ENCODE data around the gene LRFN2. TPM values are rescaled to one million over a fixed set of nuclear protein-coding genes. Genes with fewer than 3 reads are reported as not detected.

LRFN2 gene
- polyA plus RNA-seq, 1 donor from 2014 or later = 14.8 TPM

DNA sequence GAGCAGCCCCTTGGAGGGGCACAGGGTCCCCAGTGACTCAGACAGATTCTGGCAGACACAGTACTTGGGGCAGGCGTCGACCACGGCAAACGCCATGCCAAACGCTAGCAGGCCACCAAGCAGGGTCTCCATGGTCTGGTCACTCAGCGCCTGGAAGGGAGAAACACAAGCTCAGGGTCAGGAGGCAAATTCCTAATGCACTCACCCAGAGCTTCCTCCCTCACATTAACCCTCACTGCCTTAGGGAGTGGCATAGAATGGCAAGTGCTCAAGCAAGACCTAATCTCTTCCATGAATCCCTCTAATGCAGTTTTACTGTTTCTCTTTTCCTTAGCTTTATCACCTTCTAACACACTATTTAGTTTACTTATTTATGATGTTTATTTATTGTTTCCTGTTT is 154.2 kb downstream of the LRFN2 start:
- no peak for TF ChIP-seq EZH2 (IDR thresholded peaks at IDR 0.05; ENCODE audit: borderline replicate concordance, insufficient read depth, low read length, poor library complexity, severe bottlenecking)
- Histone ChIP-seq H3K4me3 (ENCODE audit: low read length) (no peak overlapping the region), H4K20me1 (ENCODE audit: insufficient read depth) (no peaks in the 10 kb centered on the region), H3K36me3 (ENCODE audit: insufficient read depth, low read length) (no peaks in the 10 kb centered on the region), H3K9ac (ENCODE audit: low read length) (no peak overlapping the region), H3K4me2 (ENCODE audit: low read length) (no peak overlapping the region), H3K9me3 (ENCODE audit: low read length) (no peaks in the 10 kb centered on the region), H3F3A (ENCODE audit: insufficient read depth, low read length, poor library complexity, severe bottlenecking) (no peaks in the 10 kb centered on the region), H3K27ac (ENCODE audit: low read length) (no peak overlapping the region), H3K27me3 (ENCODE audit: insufficient read depth, low read depth, low read length) (no peaks in the 10 kb centered on the region), H2AFZ (ENCODE audit: low read depth, low read length) (no peak overlapping the region), H3K79me2 (replicated peaks; ENCODE audit: insufficient read depth, low read length) (no peaks in the 10 kb centered on the region), H3K9me2 (ENCODE audit: insufficient read depth, low read length) (no peaks in the 10 kb centered on the region)

DNA sequence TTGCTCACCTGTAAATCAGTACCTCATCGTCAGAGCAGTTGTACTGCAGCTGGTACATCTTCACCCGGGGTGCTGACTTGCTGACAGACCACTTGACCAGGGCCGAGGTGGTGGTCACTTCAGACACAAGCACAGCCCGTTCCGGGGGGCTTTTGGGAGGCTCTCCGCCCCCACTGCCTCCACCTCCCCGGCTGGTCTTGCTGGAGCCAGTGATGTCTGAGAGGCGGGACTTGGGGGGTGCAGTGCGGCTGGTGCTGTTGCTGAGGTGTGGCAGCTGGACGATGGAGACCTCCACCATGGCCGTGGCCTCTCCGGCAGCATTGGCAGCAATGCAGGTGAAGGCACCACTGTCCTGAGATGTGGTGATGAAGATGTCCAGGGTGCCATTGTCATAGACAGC is 155.5 kb downstream of the LRFN2 start:
- H3K4me2 ChIP-seq (ENCODE audit: low read length) = no peak overlapping the region
- no peaks in the 10 kb centered on the region for H3K9me3 ChIP-seq (ENCODE audit: low read length)
- no peaks in the 10 kb centered on the region for H3K27me3 ChIP-seq (ENCODE audit: insufficient read depth, low read depth, low read length)
- H3K9ac ChIP-seq (ENCODE audit: low read length) = no peak overlapping the region
- H2AFZ ChIP-seq (ENCODE audit: low read depth, low read length) = no peak overlapping the region
- no peak overlapping the region for H3K4me3 ChIP-seq (ENCODE audit: low read length)
- TF ChIP-seq, protein P1, sequence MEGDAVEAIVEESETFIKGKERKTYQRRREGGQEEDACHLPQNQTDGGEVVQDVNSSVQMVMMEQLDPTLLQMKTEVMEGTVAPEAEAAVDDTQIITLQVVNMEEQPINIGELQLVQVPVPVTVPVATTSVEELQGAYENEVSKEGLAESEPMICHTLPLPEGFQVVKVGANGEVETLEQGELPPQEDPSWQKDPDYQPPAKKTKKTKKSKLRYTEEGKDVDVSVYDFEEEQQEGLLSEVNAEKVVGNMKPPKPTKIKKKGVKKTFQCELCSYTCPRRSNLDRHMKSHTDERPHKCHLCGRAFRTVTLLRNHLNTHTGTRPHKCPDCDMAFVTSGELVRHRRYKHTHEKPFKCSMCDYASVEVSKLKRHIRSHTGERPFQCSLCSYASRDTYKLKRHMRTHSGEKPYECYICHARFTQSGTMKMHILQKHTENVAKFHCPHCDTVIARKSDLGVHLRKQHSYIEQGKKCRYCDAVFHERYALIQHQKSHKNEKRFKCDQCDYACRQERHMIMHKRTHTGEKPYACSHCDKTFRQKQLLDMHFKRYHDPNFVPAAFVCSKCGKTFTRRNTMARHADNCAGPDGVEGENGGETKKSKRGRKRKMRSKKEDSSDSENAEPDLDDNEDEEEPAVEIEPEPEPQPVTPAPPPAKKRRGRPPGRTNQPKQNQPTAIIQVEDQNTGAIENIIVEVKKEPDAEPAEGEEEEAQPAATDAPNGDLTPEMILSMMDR (IDR thresholded peaks at IDR 0.05; ENCODE audit: poor library complexity, severe bottlenecking) = no peak
- TF ChIP-seq EZH2 (IDR thresholded peaks at IDR 0.05; ENCODE audit: borderline replicate concordance, insufficient read depth, low read length, poor library complexity, severe bottlenecking) (no peak), TAF1 (IDR thresholded peaks at IDR 0.05; ENCODE audit: low read depth) (no peak), RAD21 (conservative IDR thresholded peaks at IDR 0.05) (no peak), SMC3 (conservative IDR thresholded peaks at IDR 0.05; ENCODE audit: poor library complexity) (no peak), MXI1 (conservative IDR thresholded peaks at IDR 0.05; ENCODE audit: poor library complexity, severe bottlenecking) (no peak), EP300 (conservative IDR thresholded peaks at IDR 0.05; ENCODE audit: poor library complexity, severe bottlenecking) (no peak), POLR2AphosphoS5 (IDR thresholded peaks at IDR 0.05) (no peak)
- TF ChIP-seq, protein P2, sequence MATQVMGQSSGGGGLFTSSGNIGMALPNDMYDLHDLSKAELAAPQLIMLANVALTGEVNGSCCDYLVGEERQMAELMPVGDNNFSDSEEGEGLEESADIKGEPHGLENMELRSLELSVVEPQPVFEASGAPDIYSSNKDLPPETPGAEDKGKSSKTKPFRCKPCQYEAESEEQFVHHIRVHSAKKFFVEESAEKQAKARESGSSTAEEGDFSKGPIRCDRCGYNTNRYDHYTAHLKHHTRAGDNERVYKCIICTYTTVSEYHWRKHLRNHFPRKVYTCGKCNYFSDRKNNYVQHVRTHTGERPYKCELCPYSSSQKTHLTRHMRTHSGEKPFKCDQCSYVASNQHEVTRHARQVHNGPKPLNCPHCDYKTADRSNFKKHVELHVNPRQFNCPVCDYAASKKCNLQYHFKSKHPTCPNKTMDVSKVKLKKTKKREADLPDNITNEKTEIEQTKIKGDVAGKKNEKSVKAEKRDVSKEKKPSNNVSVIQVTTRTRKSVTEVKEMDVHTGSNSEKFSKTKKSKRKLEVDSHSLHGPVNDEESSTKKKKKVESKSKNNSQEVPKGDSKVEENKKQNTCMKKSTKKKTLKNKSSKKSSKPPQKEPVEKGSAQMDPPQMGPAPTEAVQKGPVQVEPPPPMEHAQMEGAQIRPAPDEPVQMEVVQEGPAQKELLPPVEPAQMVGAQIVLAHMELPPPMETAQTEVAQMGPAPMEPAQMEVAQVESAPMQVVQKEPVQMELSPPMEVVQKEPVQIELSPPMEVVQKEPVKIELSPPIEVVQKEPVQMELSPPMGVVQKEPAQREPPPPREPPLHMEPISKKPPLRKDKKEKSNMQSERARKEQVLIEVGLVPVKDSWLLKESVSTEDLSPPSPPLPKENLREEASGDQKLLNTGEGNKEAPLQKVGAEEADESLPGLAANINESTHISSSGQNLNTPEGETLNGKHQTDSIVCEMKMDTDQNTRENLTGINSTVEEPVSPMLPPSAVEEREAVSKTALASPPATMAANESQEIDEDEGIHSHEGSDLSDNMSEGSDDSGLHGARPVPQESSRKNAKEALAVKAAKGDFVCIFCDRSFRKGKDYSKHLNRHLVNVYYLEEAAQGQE (IDR thresholded peaks at IDR 0.05; ENCODE audit: borderline replicate concordance) = no peak
- H3K27ac ChIP-seq (ENCODE audit: low read length) = no peak overlapping the region
- H3K36me3 ChIP-seq (ENCODE audit: insufficient read depth, low read length) = no peaks in the 10 kb centered on the region
- no peaks in the 10 kb centered on the region for H3K9me2 ChIP-seq (ENCODE audit: insufficient read depth, low read length)
- H4K20me1 ChIP-seq (ENCODE audit: insufficient read depth) = no peaks in the 10 kb centered on the region
- H3K79me2 ChIP-seq (replicated peaks; ENCODE audit: insufficient read depth, low read length) = no peaks in the 10 kb centered on the region
- H3F3A ChIP-seq (ENCODE audit: insufficient read depth, low read length, poor library complexity, severe bottlenecking) = no peaks in the 10 kb centered on the region

DNA sequence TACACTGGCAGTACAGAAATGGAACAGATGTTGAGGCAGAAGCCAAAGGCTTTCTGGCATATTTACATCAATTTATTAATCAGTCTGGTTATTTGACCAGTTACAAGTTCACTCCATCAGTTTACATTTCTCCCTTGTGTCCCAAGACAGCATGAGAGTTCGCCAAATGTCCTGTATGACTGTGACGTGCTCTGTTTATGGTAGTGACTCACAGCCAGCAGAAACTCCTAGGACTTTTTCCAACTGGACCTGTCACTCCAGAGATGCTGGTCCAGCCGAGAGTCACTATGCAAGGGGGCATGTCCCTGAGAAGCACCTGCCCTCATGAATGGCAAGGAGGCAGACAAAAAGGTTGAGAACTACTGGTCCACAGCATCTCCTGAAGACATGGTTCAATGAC is 160.0 kb downstream of the LRFN2 start:
- Histone ChIP-seq H3K4me2 (ENCODE audit: low read length) (no peak overlapping the region), H3K9me3 (ENCODE audit: low read length) (no peaks in the 10 kb centered on the region), H3K9ac (ENCODE audit: low read length) (no peak overlapping the region), H3K27me3 (ENCODE audit: insufficient read depth, low read depth, low read length) (no peaks in the 10 kb centered on the region), H3K36me3 (ENCODE audit: insufficient read depth, low read length) (no peaks in the 10 kb centered on the region), H3K4me3 (ENCODE audit: low read length) (no peak overlapping the region), H3F3A (ENCODE audit: insufficient read depth, low read length, poor library complexity, severe bottlenecking) (no peaks in the 10 kb centered on the region), H3K9me2 (ENCODE audit: insufficient read depth, low read length) (no peaks in the 10 kb centered on the region), H2AFZ (ENCODE audit: low read depth, low read length) (no peak overlapping the region), H3K27ac (ENCODE audit: low read length) (no peak overlapping the region), H4K20me1 (ENCODE audit: insufficient read depth) (no peaks in the 10 kb centered on the region), H3K79me2 (replicated peaks; ENCODE audit: insufficient read depth, low read length) (no peaks in the 10 kb centered on the region)
- TF ChIP-seq, protein P2 (IDR thresholded peaks at IDR 0.05; ENCODE audit: borderline replicate concordance) = no peak
- no peak for TF ChIP-seq EP300 (conservative IDR thresholded peaks at IDR 0.05; ENCODE audit: poor library complexity, severe bottlenecking)

Measured in neural cell (in vitro differentiated cells).